ENCODE measurements around the gene RAPGEF1.

GRCh38 chr9:131545786-131546335 is 194.0 kb downstream of the RAPGEF1 start:
- TF ChIP-seq CTCF (IDR thresholded peaks at IDR 0.05; ENCODE audit: poor library complexity): no peak
- no peak for TF ChIP-seq EZH2 (IDR thresholded peaks at IDR 0.05; ENCODE audit: borderline replicate concordance)

Measured in hepatocyte (in vitro differentiated cells).